SK-N-SH (cell line): ENCODE results near the gene TRIP11. TPM values are rescaled to one million over a fixed set of nuclear protein-coding genes. Genes with fewer than 3 reads are reported as not detected.

Source experiments
- CTCF ChIA-PET: fragments of 300-600, 350-600 bp; formaldehyde crosslinking; extraction: SDS; loops from one replicate; lab custom pipeline; 2021; lab: Yijun Ruan, JAX
- POLR2A ChIA-PET: fragments of 350-600 bp; sonication (Branson Sonifier 250); formaldehyde crosslinking; extraction: SDS; loops from one replicate; lab custom pipeline; 2020; ENCODE audit warnings: antibody characterized with exemption, inconsistent platforms; lab: Yijun Ruan, JAX
- DNase-seq: peaks from one replicate; pipeline ENCODE4 v3.0.0; 2012
- H2AFZ ChIP-seq: fragments of 200-600 bp; sonication (generic); 2 replicates; pipeline ENCODE4 v1.8.1; 2016; ENCODE audit warnings: antibody characterized with exemption, mild to moderate bottlenecking, low read depth
- H3F3A ChIP-seq: fragments of 200-600 bp; sonication (generic); replicated peaks from 2 replicates; pipeline ENCODE3; 2016; ENCODE audit warnings: antibody characterized with exemption, mild to moderate bottlenecking; ENCODE audit not compliant: insufficient read depth
- H3K27ac ChIP-seq, 2 experiments: fragments of 200-500 bp in 1 of 2; fragments of 200-600 bp in 1 of 2; sonication (Bioruptor generic) in 1 of 2; sonication (generic), shearing (Covaris generic) in 1 of 2; 2 replicates each; pipeline versions ENCODE4 v1.5.1 to v1.6.1; 2014 to 2016; ENCODE audit warnings: low read depth in 2 of 2, inconsistent platforms in 1 of 2, low read length in 1 of 2, mild to moderate bottlenecking in 1 of 2, mixed read lengths in 1 of 2
- H3K27me3 ChIP-seq: fragments of 200-600 bp; sonication (generic), shearing (Covaris generic); 2 replicates; pipeline ENCODE4 v1.6.1; 2016; ENCODE audit warnings: mixed run types; ENCODE audit not compliant: insufficient read depth
- H3K36me3 ChIP-seq, 2 experiments: fragments of 200-500 bp in 1 of 2; fragments of 200-600 bp in 1 of 2; sonication (Bioruptor generic) in 1 of 2; sonication (generic) in 1 of 2; replicated peaks in 1 of 2; 2 replicates each; pipeline versions ENCODE3 to v1.5.1; 2014 to 2016; ENCODE audit warnings: low read length in 1 of 2, mild to moderate bottlenecking in 1 of 2; ENCODE audit not compliant: insufficient read depth in 2 of 2, control insufficient read depth in 1 of 2
- H3K4me1 ChIP-seq, 2 experiments: fragments of 200-500 bp in 1 of 2; fragments of 200-600 bp in 1 of 2; sonication (Bioruptor generic) in 1 of 2; sonication (generic), shearing (Covaris generic) in 1 of 2; 2 replicates each; pipeline versions ENCODE4 v1.5.1 to v1.6.1; 2014 to 2016; ENCODE audit warnings: low read depth in 1 of 2, low read length in 1 of 2, mixed run types in 1 of 2; ENCODE audit not compliant: insufficient read depth in 2 of 2, control insufficient read depth in 1 of 2
- H3K4me2 ChIP-seq: fragments of 200-600 bp; sonication (generic), shearing (Covaris generic); 2 replicates; pipeline ENCODE4 v1.6.1; 2017; ENCODE audit warnings: mixed run types
- H3K4me3 ChIP-seq, 2 experiments: fragments of 200-500 bp in 1 of 2; fragments of 200-600 bp in 1 of 2; sonication (Bioruptor generic) in 1 of 2; sonication (generic), shearing (Covaris generic) in 1 of 2; 2 replicates each; pipeline versions ENCODE4 v1.5.1 to v1.8.1; 2014 to 2016; ENCODE audit warnings: low read depth in 2 of 2, inconsistent platforms in 1 of 2, low read length in 1 of 2, mild to moderate bottlenecking in 1 of 2, mixed read lengths in 1 of 2, moderate library complexity in 1 of 2
- H3K79me2 ChIP-seq: fragments of 200-600 bp; sonication (generic); 2 replicates; pipeline ENCODE4 v1.8.1; 2017; ENCODE audit warnings: mild to moderate bottlenecking; ENCODE audit not compliant: insufficient read depth
- H3K9ac ChIP-seq: fragments of 200-600 bp; sonication (generic); 2 replicates; pipeline ENCODE4 v1.6.1; 2017; ENCODE audit warnings: mixed run types
- H3K9me2 ChIP-seq: fragments of 200-600 bp; sonication (generic); 2 replicates; pipeline ENCODE4 v1.6.1; 2017; ENCODE audit warnings: mixed run types
- H3K9me3 ChIP-seq: fragments of 200-600 bp; sonication (generic); 2 replicates; pipeline ENCODE4 v1.6.1; 2017; ENCODE audit warnings: mixed run types, mild to moderate bottlenecking, moderate library complexity
- H4K20me1 ChIP-seq: fragments of 200-600 bp; sonication (generic); 2 replicates; pipeline ENCODE4 v1.6.1; 2017; ENCODE audit warnings: mild to moderate bottlenecking, mixed run types; ENCODE audit not compliant: insufficient read depth
- EP300 ChIP-seq, 2 experiments: IDR thresholded peaks; 2 replicates each; pipeline versions ENCODE4 v1.4.0 to v1.6.1; 2012; ENCODE audit warnings: borderline replicate concordance in 1 of 2, low read depth in 1 of 2, low read length in 1 of 2
- EZH2phosphoT487 ChIP-seq: fragments of 200-600 bp; sonication (generic); IDR thresholded peaks from 2 replicates; pipeline ENCODE4 v1.6.1; 2017; ENCODE audit warnings: low read depth, mixed run types, mild to moderate bottlenecking, antibody characterized with exemption, moderate library complexity, borderline replicate concordance
- FOSL2 ChIP-seq: IDR thresholded peaks from 2 replicates; pipeline ENCODE4 v1.4.0; 2012; ENCODE audit warnings: low read depth, mild to moderate bottlenecking, moderate library complexity, borderline replicate concordance
- FOXJ3 ChIP-seq: sonication (generic); formaldehyde crosslinking; IDR thresholded peaks from 2 replicates; pipeline ENCODE4 v1.5.1; 2020; ENCODE audit warnings: mild to moderate bottlenecking, missing genetic modification reagents
- FOXM1 ChIP-seq: IDR thresholded peaks from 2 replicates; pipeline ENCODE4 v1.4.0; 2012; ENCODE audit warnings: low read depth, mild to moderate bottlenecking
- GATA2 ChIP-seq: sonication (generic); formaldehyde crosslinking; IDR thresholded peaks from 2 replicates; pipeline ENCODE4 v1.5.0; 2020; ENCODE audit warnings: mild to moderate bottlenecking, missing genetic modification reagents
- JUND ChIP-seq: IDR thresholded peaks from 2 replicates; pipeline ENCODE4 v1.4.0; 2012
- MAX ChIP-seq: IDR thresholded peaks from 2 replicates; pipeline ENCODE4 v1.4.0; 2012; ENCODE audit warnings: low read depth
- RAD21 ChIP-seq: IDR thresholded peaks from 2 replicates; pipeline ENCODE4 v1.6.1; 2012; ENCODE audit warnings: mild to moderate bottlenecking, low read length
- RXRA ChIP-seq: IDR thresholded peaks from 2 replicates; pipeline ENCODE4 v1.4.0; 2012; ENCODE audit warnings: low read depth, mild to moderate bottlenecking, borderline replicate concordance
- SIN3A ChIP-seq: IDR thresholded peaks from 2 replicates; pipeline ENCODE4 v1.6.1; 2012; ENCODE audit warnings: low read depth, mild to moderate bottlenecking, low read length, moderate library complexity, borderline replicate concordance
- TAF1 ChIP-seq: IDR thresholded peaks from 2 replicates; pipeline ENCODE4 v1.6.1; 2012; ENCODE audit warnings: low read depth, mild to moderate bottlenecking, low read length, moderate library complexity, borderline replicate concordance
- TCF12 ChIP-seq: IDR thresholded peaks from 2 replicates; pipeline ENCODE4 v1.4.0; 2012
- TEAD4 ChIP-seq: IDR thresholded peaks from 2 replicates; pipeline ENCODE4 v1.4.0; 2012; ENCODE audit warnings: mild to moderate bottlenecking, borderline replicate concordance; ENCODE audit not compliant: insufficient read depth
- ZBTB33 ChIP-seq: IDR thresholded peaks from 2 replicates; pipeline ENCODE4 v1.4.0; 2012; ENCODE audit warnings: low read depth, borderline replicate concordance
- WGBS: methylation state at CpG from one replicate; pipeline ENCODE4 v1.1.6; 2017; ENCODE audit warnings: low lambda C conversion rate; 5-methylcytosine and 5-hydroxymethylcytosine counted together
- polyA plus RNA-seq, 3 experiments: library from polyadenylated mRNA; depleted of rRNA; stranded (reverse); fragments of >200 nt; gene quantifications; 2 replicates each; pipeline ENCODE4 v1.2.3, GENCODE V29; 2012
- TF ChIP-seq, protein P1 (sequence below): IDR thresholded peaks from 2 replicates; pipeline ENCODE4 v1.6.1; 2012; ENCODE audit warnings: mild to moderate bottlenecking, low read depth, low read length, moderate library complexity
- TF ChIP-seq, protein P2 (sequence below): fragments of 150-350 bp; IDR thresholded peaks from 2 replicates; pipeline ENCODE4 v1.6.1; 2017; ENCODE audit warnings: antibody characterized with exemption, low read length, low read depth, borderline replicate concordance
- TF ChIP-seq, protein P3 (sequence below): fragments of 150-350 bp; IDR thresholded peaks from 2 replicates; pipeline ENCODE4 v1.6.1; 2016; ENCODE audit warnings: mild to moderate bottlenecking, low read depth, low read length

The TRIP11 gene
- polyA plus RNA-seq, 1 of the 3 experiments (the other 2 are of a cell fraction), result 4.6 TPM

DNA sequence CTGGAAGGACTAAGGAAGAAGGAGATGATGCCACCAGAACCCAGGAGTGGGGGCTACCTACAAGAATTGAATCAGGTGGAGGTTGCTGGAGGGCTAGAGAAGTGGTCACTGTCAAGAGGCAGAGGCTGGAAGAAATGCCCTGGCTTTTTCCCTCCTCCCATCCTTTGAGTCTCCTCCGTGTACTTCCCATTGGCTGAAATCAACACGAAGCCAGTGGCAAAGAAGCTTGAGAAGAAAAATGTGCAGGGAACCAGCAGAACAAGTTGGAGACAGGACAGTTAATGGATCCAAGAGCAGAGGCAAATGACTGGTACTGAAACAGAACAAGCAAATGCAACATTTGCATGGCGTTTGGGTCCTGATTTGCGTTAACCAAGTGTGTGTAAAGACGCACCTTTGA, 83.2 kb downstream of the TRIP11 start:
- no peaks in the 10 kb centered on the region for H3K27me3 ChIP-seq
- H3K4me2 ChIP-seq, result no peak overlapping the region
- 71% methylated on average over 5 of the region's 5 CpGs for WGBS
- H3K27ac ChIP-seq, result no peak overlapping the region
- H3K79me2 ChIP-seq, result no peaks in the 10 kb centered on the region
- no peak for DNase-seq
- H2AFZ ChIP-seq, result no peak overlapping the region
- H3K9me3 ChIP-seq, result no peaks in the 10 kb centered on the region
- H3K9ac ChIP-seq, result no peak overlapping the region
- POLR2A ChIA-PET, result no interaction called here
- no peaks in the 10 kb centered on the region for H3K36me3 ChIP-seq
- H3F3A ChIP-seq, result no peaks in the 10 kb centered on the region
- no peak for TF ChIP-seq TEAD4
- TF ChIP-seq SIN3A, result no peak
- no peak for TF ChIP-seq FOXM1
- no peak for TF ChIP-seq JUND
- TF ChIP-seq RAD21, result no peak
- TF ChIP-seq FOXJ3, result no peak
- no peak for TF ChIP-seq TAF1
- TF ChIP-seq RXRA, result no peak
- TF ChIP-seq TCF12, result no peak
- TF ChIP-seq, all 33 proteins: peak for 0
- Histone ChIP-seq H3K4me3 (no peak overlapping the region), H3K9me2 (no peaks in the 10 kb centered on the region), H3K4me1 (no peaks in the 10 kb centered on the region), H4K20me1 (no peaks in the 10 kb centered on the region)
- CTCF ChIA-PET, result no interaction called here

- H3K36me3 ChIP-seq, result no peaks in the 10 kb centered on the region
- H2AFZ ChIP-seq, result no peak overlapping the region
- POLR2A ChIA-PET, result no interaction called here
- no peak for DNase-seq
- H3K27ac ChIP-seq, result no peak overlapping the region
- no peak overlapping the region for H3K4me2 ChIP-seq
- H3K9me3 ChIP-seq, result no peaks in the 10 kb centered on the region
- H3K9me2 ChIP-seq, result no peaks in the 10 kb centered on the region
- WGBS, result 25% methylated on average over 1 of the region's 1 CpG
- CTCF ChIA-PET, result no interaction called here
- H4K20me1 ChIP-seq, result no peaks in the 10 kb centered on the region
- H3K9ac ChIP-seq, result no peak overlapping the region
- no peaks in the 10 kb centered on the region for H3K79me2 ChIP-seq
- no peak for TF ChIP-seq MAX
- no peak for TF ChIP-seq TAF1
- TF ChIP-seq FOXM1, result no peak
- TF ChIP-seq FOXJ3, result no peak
- TF ChIP-seq EP300 (IDR thresholded peaks at IDR 0.05; ENCODE audit: borderline replicate concordance in 1 of 2, low read depth in 1 of 2, low read length in 1 of 2), result no peak
- TF ChIP-seq RAD21, result no peak
- TF ChIP-seq FOSL2, result no peak
- TF ChIP-seq SIN3A, result no peak
- TF ChIP-seq TCF12, result no peak
- no peak for TF ChIP-seq ZBTB33
- no peak for TF ChIP-seq EZH2phosphoT487
- TF ChIP-seq, protein P1, sequence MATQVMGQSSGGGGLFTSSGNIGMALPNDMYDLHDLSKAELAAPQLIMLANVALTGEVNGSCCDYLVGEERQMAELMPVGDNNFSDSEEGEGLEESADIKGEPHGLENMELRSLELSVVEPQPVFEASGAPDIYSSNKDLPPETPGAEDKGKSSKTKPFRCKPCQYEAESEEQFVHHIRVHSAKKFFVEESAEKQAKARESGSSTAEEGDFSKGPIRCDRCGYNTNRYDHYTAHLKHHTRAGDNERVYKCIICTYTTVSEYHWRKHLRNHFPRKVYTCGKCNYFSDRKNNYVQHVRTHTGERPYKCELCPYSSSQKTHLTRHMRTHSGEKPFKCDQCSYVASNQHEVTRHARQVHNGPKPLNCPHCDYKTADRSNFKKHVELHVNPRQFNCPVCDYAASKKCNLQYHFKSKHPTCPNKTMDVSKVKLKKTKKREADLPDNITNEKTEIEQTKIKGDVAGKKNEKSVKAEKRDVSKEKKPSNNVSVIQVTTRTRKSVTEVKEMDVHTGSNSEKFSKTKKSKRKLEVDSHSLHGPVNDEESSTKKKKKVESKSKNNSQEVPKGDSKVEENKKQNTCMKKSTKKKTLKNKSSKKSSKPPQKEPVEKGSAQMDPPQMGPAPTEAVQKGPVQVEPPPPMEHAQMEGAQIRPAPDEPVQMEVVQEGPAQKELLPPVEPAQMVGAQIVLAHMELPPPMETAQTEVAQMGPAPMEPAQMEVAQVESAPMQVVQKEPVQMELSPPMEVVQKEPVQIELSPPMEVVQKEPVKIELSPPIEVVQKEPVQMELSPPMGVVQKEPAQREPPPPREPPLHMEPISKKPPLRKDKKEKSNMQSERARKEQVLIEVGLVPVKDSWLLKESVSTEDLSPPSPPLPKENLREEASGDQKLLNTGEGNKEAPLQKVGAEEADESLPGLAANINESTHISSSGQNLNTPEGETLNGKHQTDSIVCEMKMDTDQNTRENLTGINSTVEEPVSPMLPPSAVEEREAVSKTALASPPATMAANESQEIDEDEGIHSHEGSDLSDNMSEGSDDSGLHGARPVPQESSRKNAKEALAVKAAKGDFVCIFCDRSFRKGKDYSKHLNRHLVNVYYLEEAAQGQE, result no peak
- no peak for TF ChIP-seq GATA2 (CRISPR knock-in tag)
- TF ChIP-seq, protein P2, sequence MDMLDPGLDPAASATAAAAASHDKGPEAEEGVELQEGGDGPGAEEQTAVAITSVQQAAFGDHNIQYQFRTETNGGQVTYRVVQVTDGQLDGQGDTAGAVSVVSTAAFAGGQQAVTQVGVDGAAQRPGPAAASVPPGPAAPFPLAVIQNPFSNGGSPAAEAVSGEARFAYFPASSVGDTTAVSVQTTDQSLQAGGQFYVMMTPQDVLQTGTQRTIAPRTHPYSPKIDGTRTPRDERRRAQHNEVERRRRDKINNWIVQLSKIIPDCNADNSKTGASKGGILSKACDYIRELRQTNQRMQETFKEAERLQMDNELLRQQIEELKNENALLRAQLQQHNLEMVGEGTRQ, result no peak
- TF ChIP-seq, protein P3, sequence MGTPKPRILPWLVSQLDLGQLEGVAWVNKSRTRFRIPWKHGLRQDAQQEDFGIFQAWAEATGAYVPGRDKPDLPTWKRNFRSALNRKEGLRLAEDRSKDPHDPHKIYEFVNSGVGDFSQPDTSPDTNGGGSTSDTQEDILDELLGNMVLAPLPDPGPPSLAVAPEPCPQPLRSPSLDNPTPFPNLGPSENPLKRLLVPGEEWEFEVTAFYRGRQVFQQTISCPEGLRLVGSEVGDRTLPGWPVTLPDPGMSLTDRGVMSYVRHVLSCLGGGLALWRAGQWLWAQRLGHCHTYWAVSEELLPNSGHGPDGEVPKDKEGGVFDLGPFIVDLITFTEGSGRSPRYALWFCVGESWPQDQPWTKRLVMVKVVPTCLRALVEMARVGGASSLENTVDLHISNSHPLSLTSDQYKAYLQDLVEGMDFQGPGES, result no peak
- H3K4me1 ChIP-seq, result no peaks in the 10 kb centered on the region
- no peaks in the 10 kb centered on the region for H3F3A ChIP-seq
- H3K27me3 ChIP-seq, result no peaks in the 10 kb centered on the region
- H3K4me3 ChIP-seq, result no peak overlapping the region
These were observed 84.7 kb downstream of the TRIP11 start for GRCh38 chr14:91955168-91955567.
